Transverse colon (tissue), 3 donors: ENCODE results near the gene ARFGAP1.

Experiments
- EP300 ChIP-seq: sonication (generic); formaldehyde crosslinking; IDR thresholded peaks from one replicate; pipeline ENCODE4 v1.6.1; 2017; ENCODE audit warnings: antibody characterized with exemption, low read depth
- POLR2AphosphoS5 ChIP-seq, 3 donors: sonication (generic); formaldehyde crosslinking; IDR thresholded peaks; one replicate each; pipeline ENCODE4 v1.6.1; 2016; ENCODE audit warnings: antibody characterized with exemption in 3 of 3

GRCh38 chr20:63313349-63314014, 40.9 kb downstream of the ARFGAP1 start:
- TF ChIP-seq POLR2AphosphoS5 (IDR thresholded peaks at IDR 0.05) (no peak), EP300 (no peak)
